Vagina (tissue), 2 donors: ENCODE data around the gene PIN1. TPM values are rescaled to one million over a fixed set of nuclear protein-coding genes. Genes with fewer than 3 reads are reported as not detected.

Experiments
- DNase-seq, 2 donors: peaks; one replicate each; pipeline ENCODE4 v3.0.0-alpha.2; 2017; ENCODE audit errors: extremely low spot score in 2 of 2
- H3K27ac ChIP-seq: fragments of 200-600 bp; sonication (generic); one replicate; pipeline ENCODE4 v1.5.1; 2019
- H3K27me3 ChIP-seq: fragments of 200-600 bp; sonication (generic); one replicate; pipeline ENCODE4 v1.5.1; 2019
- H3K36me3 ChIP-seq, 2 donors: fragments of 200-600 bp; sonication (generic); one replicate each; pipeline ENCODE4 v1.5.1; 2017 to 2019
- H3K4me1 ChIP-seq: fragments of 200-600 bp; sonication (generic); one replicate; pipeline ENCODE4 v1.5.1; 2019
- H3K4me3 ChIP-seq, 2 donors: fragments of 200-600 bp; sonication (generic); 1 replicate in 1 of 2; 2 replicates in 1 of 2; pipeline ENCODE4 v1.5.1; 2016 to 2019
- H3K9me3 ChIP-seq: fragments of 200-600 bp; sonication (generic); one replicate; pipeline ENCODE4 v1.5.1; 2019
- CTCF ChIP-seq, 3 experiments: fragments of 450-650 bp in 2 of 3; fragments of 200-600 bp in 1 of 3; sonication (generic) in 1 of 3; IDR thresholded peaks; one replicate each; pipeline ENCODE4 v1.5.1; 2017 to 2019; ENCODE audit warnings: antibody characterized with exemption in 3 of 3, mild to moderate bottlenecking in 2 of 3, moderate library complexity in 2 of 3
- POLR2A ChIP-seq, 2 donors: fragments of 450-650 bp; IDR thresholded peaks; one replicate each; pipeline ENCODE4 v1.6.1; 2017; ENCODE audit warnings: antibody characterized with exemption in 2 of 2, mild to moderate bottlenecking in 2 of 2, moderate library complexity in 2 of 2
- POLR2AphosphoS5 ChIP-seq, 2 donors: sonication (generic); formaldehyde crosslinking; IDR thresholded peaks; one replicate each; pipeline ENCODE4 v1.9.0; 2017; ENCODE audit warnings: antibody characterized with exemption in 2 of 2, mild to moderate bottlenecking in 2 of 2, low read depth in 1 of 2; ENCODE audit not compliant: insufficient read depth in 1 of 2
- intact Hi-C: fragments of 100-400 bp; cut with DNase I; formaldehyde crosslinking; loops from one replicate; pipeline ENCODE4 v1.15.1; 2023
- total RNA-seq: library from RNA; depleted of rRNA; stranded (reverse); fragments of >200 nt; gene quantifications from one replicate; pipeline ENCODE4 v1.2.3, GENCODE V29; 2016

The PIN1 gene
- total RNA-seq, 1 donor from 2014 or later = 73.4 TPM

GRCh38 chr19:9871626-9872338 lies 36.7 kb downstream of the PIN1 start:
- no peak for TF ChIP-seq POLR2AphosphoS5 (IDR thresholded peaks at IDR 0.05; ENCODE audit: insufficient read depth in 1 of 2, low read depth in 1 of 2)
- no peak for TF ChIP-seq CTCF (IDR thresholded peaks at IDR 0.05)
- TF ChIP-seq POLR2A (IDR thresholded peaks at IDR 0.05) = no peak
- H3K27me3 ChIP-seq = no peaks in the 10 kb centered on the region

GRCh38 chr19:9872618-9873242 lies 37.6 kb downstream of the PIN1 start:
- Histone ChIP-seq H3K4me3 (no peak overlapping the region), H3K27ac (no peak overlapping the region), H3K27me3 (no peaks in the 10 kb centered on the region), H3K9me3 (no peaks in the 10 kb centered on the region), H3K4me1 (no peaks in the 10 kb centered on the region), H3K36me3 (no peaks in the 10 kb centered on the region)
- intact Hi-C loops = no loop called here
- no peak for TF ChIP-seq CTCF (IDR thresholded peaks at IDR 0.05)
- no peak for TF ChIP-seq POLR2AphosphoS5 (IDR thresholded peaks at IDR 0.05; ENCODE audit: insufficient read depth in 1 of 2, low read depth in 1 of 2)
- TF ChIP-seq POLR2A (IDR thresholded peaks at IDR 0.05) = no peak
- DNase-seq = no peak

More at GRCh38 chr19:9871626-9872338, 36.7 kb downstream of the PIN1 start:
- intact Hi-C loops = no loop called here
- H3K4me3 ChIP-seq = no peak overlapping the region
- no peak overlapping the region for H3K27ac ChIP-seq
- no peak for DNase-seq
- no peaks in the 10 kb centered on the region for H3K36me3 ChIP-seq
- no peaks in the 10 kb centered on the region for H3K9me3 ChIP-seq
- no peaks in the 10 kb centered on the region for H3K4me1 ChIP-seq

GRCh38 chr19:9875031-9875627 lies 40.0 kb downstream of the PIN1 start:
- Histone ChIP-seq H3K27me3 (no peaks in the 10 kb centered on the region), H3K4me3 (no peak overlapping the region), H3K36me3 (no peaks in the 10 kb centered on the region), H3K4me1 (no peaks in the 10 kb centered on the region), H3K27ac (no peak overlapping the region), H3K9me3 (no peaks in the 10 kb centered on the region)
- no peak for DNase-seq
- intact Hi-C loops = no loop called here
- TF ChIP-seq CTCF (IDR thresholded peaks at IDR 0.05) (no peak), POLR2A (IDR thresholded peaks at IDR 0.05) (no peak), POLR2AphosphoS5 (IDR thresholded peaks at IDR 0.05; ENCODE audit: insufficient read depth in 1 of 2, low read depth in 1 of 2) (no peak)

GRCh38 chr19:9875796-9876195 lies 40.7 kb downstream of the PIN1 start:
- intact Hi-C loops = no loop called here
- Histone ChIP-seq H3K36me3 (no peaks in the 10 kb centered on the region), H3K27ac (no peak overlapping the region), H3K9me3 (no peaks in the 10 kb centered on the region), H3K4me3 (no peak overlapping the region), H3K27me3 (no peaks in the 10 kb centered on the region), H3K4me1 (no peaks in the 10 kb centered on the region)
- TF ChIP-seq POLR2AphosphoS5 (IDR thresholded peaks at IDR 0.05; ENCODE audit: insufficient read depth in 1 of 2, low read depth in 1 of 2) (no peak), POLR2A (IDR thresholded peaks at IDR 0.05) (no peak), CTCF (IDR thresholded peaks at IDR 0.05) (no peak)
- no peak for DNase-seq
